HepG2 (cell line): ENCODE results near the gene AGER. TPM values are rescaled to one million over a fixed set of nuclear protein-coding genes. Genes with fewer than 3 reads are reported as not detected.

Experiments used
- ATAC-seq: fragments of 200-7000 bp; cut with Tn5 transposase; 3 replicates; pipeline ENCODE4 v1.9.1; 2020; ENCODE audit warnings: mild to moderate bottlenecking, moderate library complexity
- BruUV-seq: library from RNA; stranded (reverse); fragments of 400-500 nt; replicated peaks from 2 replicates; lab custom pipeline; 2021; lab: Mats Ljungman, UMichigan
- CTCF ChIA-PET: fragments of 300-600 bp; formaldehyde crosslinking; extraction: SDS; loops from one replicate; lab custom pipeline; 2021; ENCODE audit warnings: low total read pairs, inconsistent platforms, low intra/inter-chr PET ratio; lab: Yijun Ruan, JAX
- POLR2A ChIA-PET: fragments of 350-600 bp; sonication (Branson Sonifier 250); formaldehyde crosslinking; loops from one replicate; lab custom pipeline; 2020; ENCODE audit warnings: antibody characterized with exemption, inconsistent platforms; lab: Yijun Ruan, JAX
- DNase-seq: peaks from one replicate; pipeline ENCODE4 v3.0.0-alpha.2; 2015; ENCODE audit warnings: low spot score
- FAIRE-seq: peaks from 3 replicates; lab custom pipeline; 2011; peaks lifted over from hg19 to GRCh38; lab: Jason Lieb, UNC
- H2AFZ ChIP-seq: one replicate; pipeline ENCODE4 v1.6.1; 2011; ENCODE audit warnings: low read length, inconsistent platforms
- H3K27ac ChIP-seq: fragments of 300-600 bp; 3 replicates; pipeline ENCODE4 v1.8.0; 2011; ENCODE audit warnings: mixed run types, mild to moderate bottlenecking, mixed read lengths, low read length, inconsistent platforms; ENCODE audit not compliant: insufficient read depth; ENCODE audit errors: extremely low read length
- H3K27me3 ChIP-seq, 2 experiments: fragments of 200-600 bp in 1 of 2; 2 replicates in 1 of 2; 3 replicates in 1 of 2; pipeline versions ENCODE4 v1.6.0 to v1.8.0; 2011; ENCODE audit warnings: low read length in 2 of 2, mild to moderate bottlenecking in 2 of 2, moderate library complexity in 2 of 2, inconsistent platforms in 1 of 2; ENCODE audit not compliant: insufficient read depth in 2 of 2, control insufficient read depth in 1 of 2
- H3K36me3 ChIP-seq, 2 experiments: fragments of 200-600 bp in 1 of 2; replicated peaks in 1 of 2; 2 replicates in 1 of 2; 3 replicates in 1 of 2; pipeline versions ENCODE4 v1.5.1 to v1.8.0; 2011; ENCODE audit warnings: low read length in 2 of 2, inconsistent platforms in 1 of 2; ENCODE audit not compliant: insufficient read depth in 2 of 2, control insufficient read depth in 1 of 2
- H3K4me1 ChIP-seq: 2 replicates; pipeline ENCODE4 v1.5.1; 2012; ENCODE audit warnings: low read length, inconsistent platforms; ENCODE audit not compliant: insufficient read depth
- H3K4me2 ChIP-seq: 2 replicates; pipeline ENCODE4 v1.6.0; 2011; ENCODE audit warnings: low read depth, low read length, inconsistent platforms
- H3K4me3 ChIP-seq, 3 experiments: fragments of 200-600 bp in 1 of 3; sonication (generic), shearing (Covaris generic) in 1 of 3; replicated peaks in 1 of 3; 2 replicates each; pipeline ENCODE4 v1.5.1; 2011 to 2016; ENCODE audit warnings: low read length in 3 of 3, inconsistent platforms in 2 of 3, low read depth in 2 of 3, mild to moderate bottlenecking in 2 of 3, control low read depth in 1 of 3, mixed read lengths in 1 of 3; ENCODE audit not compliant: insufficient read depth in 1 of 3
- H3K79me2 ChIP-seq: one replicate; pipeline ENCODE4 v1.6.1; 2011; ENCODE audit warnings: low read length, inconsistent platforms; ENCODE audit not compliant: insufficient read depth
- H3K9ac ChIP-seq: 2 replicates; pipeline ENCODE4 v1.6.0; 2011; ENCODE audit warnings: mild to moderate bottlenecking, low read depth, low read length, inconsistent platforms; ENCODE audit not compliant: insufficient read depth
- H3K9me3 ChIP-seq: 2 replicates; pipeline ENCODE4 v1.5.1; 2012; ENCODE audit warnings: mild to moderate bottlenecking, low read length
- H4K20me1 ChIP-seq: 2 replicates; pipeline ENCODE4 v1.6.0; 2011; ENCODE audit warnings: inconsistent platforms, mild to moderate bottlenecking, low read length, moderate library complexity; ENCODE audit not compliant: insufficient read depth
- CBFB ChIP-seq: sonication (generic); formaldehyde crosslinking; IDR thresholded peaks from 2 replicates; pipeline ENCODE4 v1.4.0; 2020; ENCODE audit warnings: missing genetic modification reagents
- CTCF ChIP-seq: sonication (generic); formaldehyde crosslinking; IDR thresholded peaks from 2 replicates; pipeline ENCODE4 v1.5.0; 2020; ENCODE audit warnings: mild to moderate bottlenecking, missing genetic modification reagents, moderate library complexity
- NFE2L2 ChIP-seq: fragments of 150-350 bp; IDR thresholded peaks from 2 replicates; pipeline ENCODE4 v1.6.1; 2014; ENCODE audit warnings: low read length
- RXRB ChIP-seq: IDR thresholded peaks from 2 replicates; pipeline ENCODE4 v1.6.1; 2016; ENCODE audit warnings: borderline replicate concordance, missing genetic modification reagents, missing compliant biosample characterization
- SOX13 ChIP-seq, 3 experiments: fragments of 450-650 bp in 1 of 3; sonication (generic) in 1 of 3; formaldehyde crosslinking in 1 of 3; IDR thresholded peaks in 2 of 3; conservative IDR thresholded peaks in 1 of 3; 2 replicates each; pipeline versions ENCODE4 v1.5.0 to v1.6.1; 2016 to 2020; ENCODE audit warnings: antibody characterized with exemption in 1 of 3, mild to moderate bottlenecking in 1 of 3, missing compliant biosample characterization in 1 of 3, missing genetic modification reagents in 1 of 3, moderate library complexity in 1 of 3
- STAG1 ChIP-seq: sonication (generic); formaldehyde crosslinking; IDR thresholded peaks from 2 replicates; pipeline ENCODE4 v1.4.0; 2020; ENCODE audit warnings: missing genetic modification reagents
- TERF1 ChIP-seq: sonication (generic); formaldehyde crosslinking; IDR thresholded peaks from 2 replicates; pipeline ENCODE4 v1.8.0; 2022; ENCODE audit warnings: mild to moderate bottlenecking, missing genetic modification reagents, moderate library complexity
- TFDP1 ChIP-seq: IDR thresholded peaks from 2 replicates; pipeline ENCODE4 v1.6.1; 2016; ENCODE audit warnings: missing compliant biosample characterization, missing genetic modification reagents, borderline replicate concordance
- THAP7 ChIP-seq: sonication (generic); formaldehyde crosslinking; IDR thresholded peaks from 2 replicates; pipeline ENCODE4 v1.8.1; 2023; ENCODE audit warnings: mild to moderate bottlenecking, missing genetic modification reagents
- ZNF567 ChIP-seq: sonication (generic); formaldehyde crosslinking; IDR thresholded peaks from 2 replicates; pipeline ENCODE4 v1.8.1; 2023; ENCODE audit warnings: mild to moderate bottlenecking, missing genetic modification reagents, borderline replicate concordance
- WGBS: methylation state at CpG from one replicate; pipeline ENCODE4 v1.1.6; 2017; ENCODE audit warnings: low lambda C conversion rate; 5-methylcytosine and 5-hydroxymethylcytosine counted together
- in situ Hi-C: cut with HindIII; loops from 2 replicates; pipeline ENCODE4 v1.10.0; 2017; ENCODE audit warnings: low pct_unique_long_range_greater_than_20kb; ENCODE audit not compliant: extremely low pct_ligation_motif_present
- intact Hi-C: fragments of 100-400 bp; cut with micrococcal nuclease; formaldehyde crosslinking; loops from one replicate; pipeline ENCODE4 v1.10.0; 2022; ENCODE audit not compliant: unreplicated experiment
- polyA plus RNA-seq, 8 experiments: library from polyadenylated mRNA; depleted of rRNA in 3 of 8; stranded (reverse) in 7 of 8; unstranded in 1 of 8; fragments of >200 nt; fragmentation: Illumina TruSeq in 4 of 8; extraction: Trizol in 4 of 8; gene quantifications; 2 replicates each; pipeline versions ENCODE4 v1.2.1 to v1.2.3, GENCODE V29; 2011 to 2016; ENCODE audit warnings: low read depth in 4 of 8, missing spikeins in 1 of 8, mixed read lengths in 1 of 8; ENCODE audit not compliant: insufficient read depth in 1 of 8
- total RNA-seq, 5 experiments: library from RNA; depleted of rRNA; stranded (reverse); fragments of >200 nt; fragmentation: Illumina TruSeq; extraction: Trizol; gene quantifications; 2 replicates each; pipeline ENCODE4 v1.2.3, GENCODE V29; 2016; ENCODE audit warnings: low read depth in 1 of 5

AGER gene
- total and polyA plus RNA-seq, 2 of the 13 experiments (the other 11 are each of a cell fraction or from before 2014, with no cell fraction given), result 1.9 to 5.1 TPM

GRCh38 chr6:32148289-32149091 lies 35.6 kb downstream of the AGER start:
- intact Hi-C loops (no loop called here), in situ Hi-C loops (no loop called here)
- Histone ChIP-seq H3K36me3 (no peaks in the 10 kb centered on the region), H3K4me1 (peaks cover 20% of the 10 kb centered on the region), H2AFZ (no peak overlapping the region), H4K20me1 (no peaks in the 10 kb centered on the region), H3K9ac (no peak overlapping the region), H3K79me2 (no peaks in the 10 kb centered on the region), H3K4me2 (no peak overlapping the region), H3K27ac (no peak overlapping the region), H3K9me3 (no peaks in the 10 kb centered on the region), H3K27me3 (peaks cover 0 to 5% of the 10 kb centered on the region in 2 experiments; a peak in 2 of 5 replicates), H3K4me3 (no peak overlapping the region)
- no peak for FAIRE-seq
- 87% methylated on average over 39 of the region's 39 CpGs for WGBS
- no TSS peak for BruUV-seq
- no peak for ATAC-seq
- ChIA-PET CTCF (no interaction called here), POLR2A (no interaction called here)
- no peak for TF ChIP-seq TFDP1
- no peak for DNase-seq

- 80% methylated on average over 4 of the region's 4 CpGs for WGBS
- CTCF ChIA-PET, result no interaction called here
- Histone ChIP-seq H3K4me2 (no peak overlapping the region), H3K36me3 (no peaks in the 10 kb centered on the region), H3K4me3 (no peak overlapping the region), H3K27me3 (peaks cover 0 to 5% of the 10 kb centered on the region in 2 experiments; a peak in 1 of 5 replicates), H3K27ac (no peak overlapping the region), H2AFZ (no peak overlapping the region), H3K9me3 (no peaks in the 10 kb centered on the region), H4K20me1 (no peaks in the 10 kb centered on the region), H3K4me1 (peaks cover 13% of the 10 kb centered on the region), H3K79me2 (no peaks in the 10 kb centered on the region), H3K9ac (no peak overlapping the region)
- ATAC-seq (peak; percentile 15; the same call in 2 of the 3 replicates), FAIRE-seq (no peak), DNase-seq (no peak)
- in situ Hi-C loops (no loop called here), intact Hi-C loops (no loop called here)
- POLR2A ChIA-PET, result no interaction called here
- BruUV-seq, result no TSS peak
- TF ChIP-seq STAG1 (CRISPR knock-in tag) (peak; percentile 16; the same call in 1 of the 2 replicates), NFE2L2 (no peak), ZNF567 (CRISPR knock-in tag) (no peak), THAP7 (CRISPR knock-in tag) (no peak), CTCF (peak; percentile 35; the same call in 1 of the 2 replicates), CBFB (CRISPR knock-in tag) (no peak), TERF1 (CRISPR knock-in tag) (no peak), SOX13 (IDR thresholded peaks at IDR 0.05) (no peak), SOX13 (CRISPR knock-in tag; conservative IDR thresholded peaks at IDR 0.05 in 1 of 2, IDR thresholded peaks at IDR 0.05 in 1 of 2) (no peak), RXRB (CRISPR knock-in tag) (no peak)
Observed at GRCh38 chr6:32147401-32148132, 36.5 kb downstream of the AGER start.
